ENCODE data around the gene LRP1B.

Gene LRP1B

GRCh38 chr2:141942006-141942789 is 188.6 kb downstream of the LRP1B start:
- no peak for DNase-seq

GRCh38 chr2:141941210-141941714 is 189.6 kb downstream of the LRP1B start:
- no peak for DNase-seq

- no peak for DNase-seq
Observed at GRCh38 chr2:141940709-141941108, 190.1 kb downstream of the LRP1B start.

GRCh38 chr2:141933226-141933625 is 197.6 kb downstream of the LRP1B start:
- DNase-seq, result no peak

- DNase-seq, result no peak
Observed at GRCh38 chr2:141932261-141932660, 198.6 kb downstream of the LRP1B start.

- no peak for DNase-seq
Observed at GRCh38 chr2:141931797-141932196, 199.0 kb downstream of the LRP1B start.

- no peak for DNase-seq
Observed at GRCh38 chr2:141930803-141931202, 200.0 kb downstream of the LRP1B start.

GRCh38 chr2:141929331-141930252 is 201.2 kb downstream of the LRP1B start:
- DNase-seq, result no peak

- DNase-seq, result no peak
Observed at GRCh38 chr2:141928476-141928875, 202.3 kb downstream of the LRP1B start.

- no peak for DNase-seq
Observed at GRCh38 chr2:141927536-141927935, 203.3 kb downstream of the LRP1B start.

- no peak for DNase-seq
Observed at GRCh38 chr2:141925511-141925910, 205.3 kb downstream of the LRP1B start.

GRCh38 chr2:141923657-141924056 is 207.2 kb downstream of the LRP1B start:
- DNase-seq, result no peak

- DNase-seq, result no peak
Observed at GRCh38 chr2:141911485-141912066, 219.2 kb downstream of the LRP1B start.

- no peak for DNase-seq
Observed at GRCh38 chr2:141906678-141907077, 224.1 kb downstream of the LRP1B start.

GRCh38 chr2:141900826-141901225 is 230.0 kb downstream of the LRP1B start:
- no peak for DNase-seq

- no peak for DNase-seq
Observed at GRCh38 chr2:141899740-141900139, 231.1 kb downstream of the LRP1B start.

- DNase-seq, result no peak
Observed at GRCh38 chr2:141889788-141890187, 241.0 kb downstream of the LRP1B start.

- DNase-seq, result no peak
Observed at GRCh38 chr2:141888987-141889555, 241.7 kb downstream of the LRP1B start.

- DNase-seq, result no peak
Observed at GRCh38 chr2:141887363-141887762, 243.5 kb downstream of the LRP1B start.

GRCh38 chr2:141878016-141878415 is 252.8 kb downstream of the LRP1B start:
- DNase-seq, result no peak

GRCh38 chr2:141871913-141872634 is 258.7 kb downstream of the LRP1B start:
- DNase-seq, result no peak

GRCh38 chr2:141869572-141869971 is 261.2 kb downstream of the LRP1B start:
- DNase-seq, result no peak

Data from activated CD4-positive, alpha-beta T cell treated with anti-CD3 and anti-CD28 coated beads, Interleukin-2, amount 50 U/mL, for 1 hour (primary cell).